Liver (tissue), 3 donors: Measurements from ENCODE around the gene ANKRD13D.

Source experiments
- CTCF ChIP-seq: fragments of 150-350 bp; IDR thresholded peaks from 2 replicates; pipeline ENCODE4 v1.5.1; 2017; ENCODE audit warnings: improper control_type of control experiment, low read depth, low read length; ENCODE audit not compliant: missing input control
- EGR1 ChIP-seq, 2 donors: IDR thresholded peaks; 2 replicates each; pipeline ENCODE4 v1.6.1; 2016 to 2018; ENCODE audit warnings: antibody characterized with exemption in 2 of 2, low read depth in 2 of 2
- GABPA ChIP-seq, 2 donors: IDR thresholded peaks in 1 of 2; conservative IDR thresholded peaks in 1 of 2; 2 replicates each; pipeline ENCODE4 v1.6.1; 2016; ENCODE audit warnings: antibody characterized with exemption in 2 of 2, mild to moderate bottlenecking in 1 of 2, moderate library complexity in 1 of 2
- YY1 ChIP-seq: IDR thresholded peaks from 2 replicates; pipeline ENCODE4 v1.6.1; 2016; ENCODE audit warnings: antibody characterized with exemption, mild to moderate bottlenecking
- donor health status: healthy.
- donor health status: healthy.

GRCh38 chr11:67311556-67312082 is 22.5 kb downstream of the ANKRD13D start:
- TF ChIP-seq CTCF (no peak), EGR1 (IDR thresholded peaks at IDR 0.05; ENCODE audit: low read depth in 2 of 2) (no peak), GABPA (IDR thresholded peaks at IDR 0.05 in 1 of 2, conservative IDR thresholded peaks at IDR 0.05 in 1 of 2) (no peak), YY1 (no peak)
